HEK293T (cell line): ENCODE results near the gene TAOK3.

ENCODE experiments used
- BHLHE40 ChIP-seq: fragments of 450-650 bp; IDR thresholded peaks from 2 replicates; pipeline ENCODE4 v1.6.1; 2016; ENCODE audit warnings: mild to moderate bottlenecking, moderate library complexity, borderline replicate concordance
- ELF4 ChIP-seq: fragments of 450-650 bp; IDR thresholded peaks from 2 replicates; pipeline ENCODE4 v1.6.1; 2017; ENCODE audit warnings: antibody characterized with exemption
- FOXK2 ChIP-seq: fragments of 450-650 bp; IDR thresholded peaks from 2 replicates; pipeline ENCODE4 v1.6.1; 2016; ENCODE audit warnings: mild to moderate bottlenecking
- FOXM1 ChIP-seq: fragments of 450-650 bp; IDR thresholded peaks from 2 replicates; pipeline ENCODE4 v1.6.1; 2017; ENCODE audit warnings: mild to moderate bottlenecking, borderline replicate concordance
- L3MBTL2 ChIP-seq: fragments of 450-650 bp; conservative IDR thresholded peaks from 2 replicates; pipeline ENCODE4 v1.6.1; 2016; ENCODE audit warnings: mild to moderate bottlenecking
- LEF1 ChIP-seq: fragments of 450-650 bp; IDR thresholded peaks from 2 replicates; pipeline ENCODE4 v1.6.1; 2017; ENCODE audit warnings: mild to moderate bottlenecking, borderline replicate concordance
- NFRKB ChIP-seq: fragments of 450-650 bp; IDR thresholded peaks from 2 replicates; pipeline ENCODE4 v1.6.1; 2016; ENCODE audit warnings: mild to moderate bottlenecking, moderate library complexity
- SP1 ChIP-seq: fragments of 450-650 bp; IDR thresholded peaks from 2 replicates; pipeline ENCODE4 v1.6.1; 2017
- TARDBP ChIP-seq: fragments of 450-650 bp; IDR thresholded peaks from 2 replicates; pipeline ENCODE4 v1.6.1; 2016
- TF ChIP-seq, protein P1 (sequence below): fragments of 450-650 bp; IDR thresholded peaks from 2 replicates; pipeline ENCODE4 v1.6.1; 2016

DNA sequence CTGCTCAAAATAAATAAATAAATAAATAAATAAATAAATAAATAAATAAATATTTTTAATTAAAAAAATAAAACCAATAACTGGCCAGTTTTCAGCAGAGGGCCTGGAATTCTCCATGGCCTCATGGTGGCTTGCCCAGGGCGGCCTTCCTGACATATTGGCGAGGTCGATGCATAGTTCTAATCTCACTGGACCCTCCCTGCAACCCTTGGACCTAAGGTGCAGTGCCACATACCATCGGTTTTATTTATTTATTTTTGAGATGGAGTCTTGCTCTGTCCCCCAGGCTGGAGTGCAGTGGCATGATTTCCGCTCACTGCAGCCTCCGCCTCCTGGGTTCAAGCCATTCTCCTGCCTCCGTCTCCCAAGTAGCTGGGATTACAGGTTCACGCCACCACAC, 265.0 kb downstream of the TAOK3 start:
- TF ChIP-seq TARDBP (no peak), ELF4 (no peak), FOXM1 (no peak), BHLHE40 (no peak), SP1 (no peak), NFRKB (no peak), FOXK2 (no peak), L3MBTL2 (no peak), LEF1 (no peak)
- TF ChIP-seq, protein P1, sequence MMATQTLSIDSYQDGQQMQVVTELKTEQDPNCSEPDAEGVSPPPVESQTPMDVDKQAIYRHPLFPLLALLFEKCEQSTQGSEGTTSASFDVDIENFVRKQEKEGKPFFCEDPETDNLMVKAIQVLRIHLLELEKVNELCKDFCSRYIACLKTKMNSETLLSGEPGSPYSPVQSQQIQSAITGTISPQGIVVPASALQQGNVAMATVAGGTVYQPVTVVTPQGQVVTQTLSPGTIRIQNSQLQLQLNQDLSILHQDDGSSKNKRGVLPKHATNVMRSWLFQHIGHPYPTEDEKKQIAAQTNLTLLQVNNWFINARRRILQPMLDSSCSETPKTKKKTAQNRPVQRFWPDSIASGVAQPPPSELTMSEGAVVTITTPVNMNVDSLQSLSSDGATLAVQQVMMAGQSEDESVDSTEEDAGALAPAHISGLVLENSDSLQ: no peak
